ENCODE data around the gene CDH13.
A peak's percentile ranks its signal among the peaks of the same experiment; 100 is the strongest.

GRCh38 chr16:82935766-82936165 lies 309.0 kb downstream of the CDH13 start:
- peak; percentile 6; the same call in 1 of the 2 replicates for TF ChIP-seq CTCF (IDR thresholded peaks at IDR 0.05)
- no peak for TF ChIP-seq ZFX (IDR thresholded peaks at IDR 0.05; ENCODE audit: borderline replicate concordance)
